ENCODE results near the gene GALK1.

GRCh38 chr17:75776386-75777295 is 11.6 kb upstream of the GALK1 start:
- TF ChIP-seq POLR2A (IDR thresholded peaks at IDR 0.05) (peak in 1 of 2 donors; percentile 24), CTCF (IDR thresholded peaks at IDR 0.05) (no peak)

All from gastroesophageal sphincter (tissue), 3 donors.